GM21825 (cell line): Measurements from ENCODE around the gene CLASP1.

ENCODE experiments used
- ATAC-seq: cut with Tn5 transposase; IDR thresholded peaks from one replicate; pipeline ENCODE4 v1.9.1; 2021; ENCODE audit warnings: mild to moderate bottlenecking, moderate library complexity; ENCODE audit not compliant: unreplicated experiment

CLASP1 gene

DNA sequence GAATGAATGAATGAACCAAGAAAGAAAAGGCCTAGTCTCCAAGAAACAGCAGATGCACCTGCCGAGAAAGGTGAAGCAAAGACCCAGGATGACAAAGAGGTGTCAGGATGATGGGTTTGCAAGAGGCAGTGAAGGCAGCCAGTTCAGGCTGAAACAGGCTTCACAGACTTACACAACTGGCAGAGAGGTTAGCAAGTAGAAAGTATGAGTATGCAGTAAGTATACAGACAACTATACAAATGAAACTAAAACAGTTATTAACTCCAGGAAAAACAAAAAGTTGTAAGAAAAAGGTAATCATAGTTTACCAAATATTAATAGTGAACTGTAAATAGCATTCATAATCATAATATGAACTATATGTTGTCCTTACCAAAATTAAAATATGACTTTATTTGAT, 138.4 kb downstream of the CLASP1 start:
- ATAC-seq: no peak

DNA sequence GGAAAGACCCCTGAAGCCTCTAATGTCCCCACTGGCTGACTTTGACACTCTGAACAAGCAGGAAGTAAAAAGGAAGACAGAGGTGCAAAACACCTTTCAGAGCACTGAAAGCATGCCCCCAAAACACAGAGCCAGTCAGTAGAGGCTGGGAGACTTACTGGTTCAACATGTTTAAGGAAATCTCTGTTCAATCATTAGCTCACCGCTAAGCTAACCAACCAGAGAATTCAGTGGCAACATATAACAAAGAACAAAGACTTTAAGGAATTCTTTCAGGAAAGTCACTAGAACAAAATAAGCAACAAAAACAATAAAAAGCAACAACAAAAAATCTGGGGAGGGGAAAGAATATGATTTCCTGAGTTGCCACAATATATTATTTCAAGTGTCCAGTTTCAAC, 142.6 kb downstream of the CLASP1 start:
- no peak for ATAC-seq

DNA sequence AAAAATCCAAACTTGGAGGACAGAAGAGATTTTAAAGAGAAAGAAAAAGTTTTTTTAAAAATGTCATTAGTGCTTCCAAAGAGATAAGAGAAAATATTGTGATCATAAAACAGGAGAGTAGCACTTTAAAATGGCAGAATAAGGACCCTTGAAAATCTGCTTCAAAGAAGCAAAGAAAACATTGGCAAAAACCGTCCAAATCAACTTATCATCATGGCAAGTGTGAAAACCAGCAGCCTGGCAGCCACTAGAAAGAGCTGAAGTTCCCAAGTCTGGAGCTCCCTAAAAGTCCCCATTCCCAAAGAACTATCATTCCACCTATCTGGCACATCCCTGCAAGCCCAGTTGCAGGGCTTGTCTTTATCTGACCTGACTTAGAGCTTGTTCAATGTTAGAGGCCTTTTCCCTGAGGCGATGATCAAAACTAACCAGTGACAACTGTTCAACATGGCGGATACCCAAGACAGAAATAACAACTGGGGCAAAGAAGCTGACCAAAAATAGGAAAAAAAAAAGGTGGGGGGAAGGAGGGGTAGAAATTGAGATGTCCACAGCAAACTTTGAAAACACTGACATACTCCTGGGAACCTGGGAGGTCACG, 143.2 kb downstream of the CLASP1 start:
- ATAC-seq: no peak

DNA sequence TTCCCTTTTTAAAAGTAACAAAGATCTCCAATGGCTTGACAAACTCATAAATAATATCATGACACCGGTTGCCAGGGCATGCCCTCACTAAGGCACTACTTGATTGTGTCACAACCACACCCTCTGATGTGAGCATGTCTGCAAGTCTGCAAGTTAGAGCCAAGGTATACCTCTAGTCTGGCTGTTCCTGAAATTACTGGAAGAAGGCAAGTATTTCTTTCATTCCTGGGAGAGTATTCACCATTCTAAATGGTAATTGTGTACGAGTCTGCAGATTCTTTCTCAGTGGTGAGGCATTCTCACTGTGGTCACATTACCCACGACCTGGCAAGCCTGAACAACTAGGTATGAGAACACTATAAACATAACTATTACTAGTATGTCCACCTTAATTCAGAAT, 144.3 kb downstream of the CLASP1 start:
- ATAC-seq: no peak

DNA sequence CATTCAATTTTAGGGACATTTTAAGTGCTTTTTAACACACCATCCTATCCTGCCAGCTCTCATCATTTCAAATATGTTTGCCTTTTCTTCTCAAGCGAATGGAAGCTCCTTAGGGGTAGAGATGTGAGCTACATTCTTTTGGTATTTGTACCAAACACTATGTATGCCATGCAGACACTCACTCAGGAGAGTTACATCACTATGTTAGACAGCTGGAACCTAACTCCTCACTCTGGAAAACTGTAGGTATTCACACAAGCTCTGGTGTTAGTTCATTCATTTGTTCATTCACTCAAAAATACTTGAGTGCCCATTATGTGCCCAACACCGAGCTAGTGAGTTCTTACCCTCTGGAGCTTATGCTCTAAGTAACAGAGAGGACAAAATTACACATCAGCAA, 144.9 kb downstream of the CLASP1 start:
- no peak for ATAC-seq

DNA sequence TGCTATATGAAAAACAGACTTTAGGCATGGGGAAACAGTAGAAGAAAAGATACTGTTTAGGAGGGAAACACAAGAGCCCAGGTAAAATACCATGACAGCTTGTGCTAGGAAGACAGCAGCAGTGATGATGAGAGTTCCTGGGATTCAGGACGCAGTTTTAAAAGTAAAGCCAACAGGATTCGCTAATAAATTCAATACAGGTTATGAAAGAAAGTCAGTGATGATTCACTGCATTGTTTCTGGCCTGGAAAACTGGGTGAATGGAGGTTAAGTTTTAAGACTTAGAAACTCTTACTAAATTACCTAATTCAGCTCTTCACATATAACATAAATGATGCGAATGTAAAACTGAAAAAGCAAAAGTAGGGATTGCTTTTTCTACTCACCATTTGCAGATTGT, 146.5 kb downstream of the CLASP1 start:
- ATAC-seq: no peak

DNA sequence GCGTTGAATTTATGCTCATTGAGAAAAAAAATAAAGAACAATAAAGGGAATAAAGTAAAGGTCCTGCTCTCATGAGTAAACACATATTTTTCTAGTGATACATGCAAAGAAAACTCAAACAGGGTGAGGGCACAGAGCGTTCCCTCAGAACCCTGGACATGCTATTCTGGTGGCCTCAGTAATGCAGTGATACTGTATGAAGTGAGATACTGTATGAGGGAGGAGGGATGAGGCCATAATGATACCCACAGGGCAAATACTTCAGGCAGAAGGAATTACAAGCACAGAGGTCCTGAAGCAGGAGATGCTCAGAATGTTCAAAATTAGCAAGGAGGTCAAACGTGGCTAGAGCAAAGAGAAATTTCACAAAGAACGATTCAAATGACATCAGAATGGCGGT, 147.0 kb downstream of the CLASP1 start:
- ATAC-seq: no peak

DNA sequence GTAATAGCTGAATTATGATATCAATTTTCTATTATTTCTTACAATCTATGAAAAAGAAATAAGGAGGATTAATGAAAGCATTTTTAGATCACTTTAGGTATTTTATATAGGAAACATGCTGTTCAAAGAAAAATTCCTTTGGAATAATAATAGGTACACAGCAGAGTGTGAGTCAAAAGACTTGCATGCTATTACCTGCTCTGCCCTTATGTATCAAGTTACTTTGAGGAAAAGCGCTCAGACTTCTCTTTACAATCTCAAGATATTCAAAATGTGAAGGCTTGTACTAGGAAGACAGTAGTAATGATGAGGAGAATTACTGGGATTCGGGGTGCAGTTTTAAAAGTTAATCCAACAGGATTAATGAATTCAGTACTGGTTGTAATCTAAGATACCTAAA, 147.7 kb downstream of the CLASP1 start:
- no peak for ATAC-seq

DNA sequence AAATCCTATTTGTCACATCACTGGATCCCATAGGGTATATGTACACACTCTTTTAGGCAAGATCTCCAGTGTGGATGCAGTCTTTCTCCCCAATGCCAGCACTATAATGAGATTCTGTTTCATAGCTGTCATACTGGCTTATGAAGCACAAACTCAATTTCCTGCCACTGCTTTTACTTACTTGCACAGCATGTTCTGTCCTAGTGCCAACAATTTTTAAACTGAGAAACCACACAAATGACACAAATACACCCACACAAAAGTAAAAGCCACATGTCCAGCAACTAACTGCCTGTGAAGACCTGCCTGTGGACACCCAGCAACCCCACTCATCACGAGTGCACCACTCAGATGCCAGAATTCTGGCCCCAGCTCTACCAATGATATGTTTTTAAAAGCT, 148.2 kb downstream of the CLASP1 start:
- ATAC-seq: no peak

DNA sequence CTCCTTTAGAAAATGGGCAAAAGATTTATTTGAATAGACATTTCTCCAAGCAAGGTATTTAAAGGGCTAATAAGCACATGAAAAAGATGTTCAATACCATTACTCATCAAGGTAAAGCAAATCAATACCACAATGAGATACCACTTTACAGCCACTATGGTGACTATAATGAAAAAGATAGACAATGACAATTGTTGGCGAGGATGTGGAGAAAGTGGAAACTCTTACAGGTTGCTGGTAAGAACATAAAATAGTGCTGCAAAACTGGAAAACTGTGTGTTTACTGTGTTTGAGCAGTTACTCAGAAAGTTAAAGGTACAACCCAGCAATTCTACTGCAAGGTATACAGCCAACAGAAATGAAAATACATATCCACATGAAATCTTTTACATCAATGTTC, 150.5 kb downstream of the CLASP1 start:
- ATAC-seq: no peak

DNA sequence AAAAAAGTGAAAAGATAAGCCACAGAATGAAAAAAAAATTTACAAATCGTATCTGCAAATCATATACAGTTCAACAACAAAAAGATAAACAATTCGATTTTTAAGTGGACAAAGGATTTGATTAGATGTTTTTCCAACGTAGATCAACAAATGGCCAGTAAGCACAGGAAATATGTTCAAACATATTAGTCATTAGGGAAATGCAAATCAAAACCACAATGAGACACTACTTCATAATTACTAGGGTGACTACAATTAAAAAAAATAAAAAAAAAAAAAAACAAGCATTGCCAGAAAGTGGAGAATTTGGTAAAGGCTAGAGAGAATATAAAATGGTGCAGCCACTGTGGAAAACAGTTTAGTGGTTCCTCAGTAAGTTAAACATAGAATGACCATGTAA, 156.9 kb downstream of the CLASP1 start:
- ATAC-seq: no peak

DNA sequence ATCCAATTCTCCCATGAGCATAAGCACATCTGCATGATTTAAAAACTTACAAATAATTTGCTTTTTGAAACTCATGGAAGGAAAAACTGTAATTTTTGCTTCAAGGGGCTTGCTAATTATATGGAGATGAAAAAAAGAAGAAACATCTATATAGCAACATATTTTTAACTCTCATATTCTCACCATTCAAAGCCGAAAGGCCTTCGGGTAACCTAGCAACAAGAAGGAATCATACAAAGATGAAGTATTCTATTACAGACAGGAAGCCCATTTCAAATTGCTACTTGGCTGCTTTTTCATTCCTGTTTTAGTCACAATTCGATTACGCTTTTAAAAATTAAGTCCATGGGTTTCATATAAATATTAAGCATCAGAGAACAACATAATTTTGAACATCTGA, 157.7 kb downstream of the CLASP1 start:
- no peak for ATAC-seq

DNA sequence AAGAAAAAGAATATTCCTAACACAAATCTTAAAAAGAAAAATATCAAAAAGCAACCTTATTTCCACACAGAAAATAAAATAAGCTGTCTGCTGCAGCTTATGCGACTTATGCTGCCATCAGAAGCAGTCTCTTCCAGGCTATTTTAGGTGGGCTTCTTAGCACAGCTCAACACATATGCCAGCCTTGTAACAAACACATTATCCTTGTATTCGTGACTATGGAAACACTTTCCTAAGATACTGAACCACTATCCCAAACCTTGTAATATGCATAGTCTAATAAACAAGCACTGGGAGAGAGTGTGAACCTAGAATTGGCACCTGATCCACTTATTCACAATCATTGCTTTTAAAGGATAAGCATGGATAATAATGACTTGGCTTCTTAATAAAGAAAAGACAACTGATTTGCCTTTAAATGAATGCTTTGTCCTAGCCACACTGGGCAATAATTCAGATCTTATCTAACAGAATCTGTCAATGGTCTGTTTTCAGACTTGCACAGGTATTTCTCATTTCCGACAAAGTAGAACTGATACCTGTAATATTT, 158.6 kb downstream of the CLASP1 start:
- no peak for ATAC-seq

DNA sequence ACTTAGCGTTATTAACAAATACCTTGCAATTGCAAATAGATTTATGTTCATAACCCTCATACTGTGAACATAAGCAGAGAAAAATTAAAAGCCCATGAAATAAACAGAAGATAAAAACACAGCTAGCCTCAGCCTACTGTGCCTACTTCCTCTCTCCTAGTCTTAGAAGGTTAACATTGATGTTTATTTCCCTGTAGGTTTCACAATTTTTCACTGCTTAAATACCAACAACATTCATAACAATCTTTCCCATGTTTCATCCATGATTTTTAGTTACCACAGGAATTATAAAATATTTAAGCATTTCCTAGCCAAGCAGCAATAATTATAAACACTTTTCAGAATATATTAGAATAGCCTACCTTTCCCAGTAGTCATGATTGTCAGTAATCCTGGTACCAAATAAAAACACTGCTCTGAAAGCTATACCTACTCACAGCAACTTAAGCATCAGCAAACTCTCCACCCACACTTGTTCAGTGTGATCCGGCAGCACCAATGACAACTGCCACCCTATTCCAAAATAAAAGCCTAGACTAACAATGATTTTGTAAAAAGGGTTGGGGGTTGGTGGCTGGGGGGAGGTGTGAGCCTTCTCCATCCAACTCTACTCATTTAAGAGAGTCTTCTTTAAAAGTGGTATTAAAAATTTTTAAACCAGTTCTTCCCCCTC, 159.2 kb downstream of the CLASP1 start:
- ATAC-seq: no peak

DNA sequence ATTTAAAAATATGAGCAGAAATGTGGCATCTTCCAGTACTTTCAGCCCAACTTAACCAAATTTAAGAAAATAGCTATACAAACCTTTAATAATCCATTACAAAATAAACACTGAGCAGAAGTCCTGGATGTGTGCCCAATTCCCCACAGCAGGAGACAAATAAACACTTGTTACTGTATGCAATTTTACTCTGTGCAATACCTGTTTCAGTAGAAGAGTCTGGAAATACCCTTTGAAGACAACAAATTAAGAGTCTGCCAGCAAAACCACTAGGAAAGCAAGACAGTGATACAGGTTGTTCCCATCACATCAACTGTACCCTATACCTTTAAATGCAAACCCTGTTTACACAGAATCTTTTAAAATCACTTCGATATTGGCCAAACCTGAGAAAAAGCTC, 160.0 kb downstream of the CLASP1 start:
- ATAC-seq: no peak

DNA sequence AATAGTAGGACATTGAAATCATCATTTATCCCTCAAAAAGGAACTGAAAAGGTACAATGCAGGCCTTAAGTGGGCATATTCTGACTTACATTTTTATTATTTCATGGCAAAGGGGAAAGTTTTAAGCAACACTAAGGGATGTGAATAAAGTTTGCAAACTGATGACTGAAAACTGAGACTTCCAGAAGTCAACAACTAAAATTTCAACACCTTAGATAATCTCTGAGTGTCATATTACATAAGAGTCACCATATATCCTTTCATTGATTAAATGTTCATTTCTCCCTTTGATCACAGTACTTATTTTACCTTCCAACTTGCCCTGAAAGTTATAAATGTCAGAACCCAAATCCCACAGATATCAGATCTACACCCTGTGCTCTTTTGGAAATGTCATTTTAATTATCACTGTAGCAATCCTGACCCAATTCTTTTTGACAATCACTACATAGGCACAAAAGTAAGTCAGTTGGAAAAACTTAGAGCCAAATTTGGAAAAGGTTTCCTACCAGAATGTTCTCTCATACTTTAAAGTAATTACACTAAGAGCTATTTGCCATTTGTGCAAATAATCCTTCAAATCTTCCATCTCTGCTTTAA, 163.0 kb downstream of the CLASP1 start:
- no peak for ATAC-seq

DNA sequence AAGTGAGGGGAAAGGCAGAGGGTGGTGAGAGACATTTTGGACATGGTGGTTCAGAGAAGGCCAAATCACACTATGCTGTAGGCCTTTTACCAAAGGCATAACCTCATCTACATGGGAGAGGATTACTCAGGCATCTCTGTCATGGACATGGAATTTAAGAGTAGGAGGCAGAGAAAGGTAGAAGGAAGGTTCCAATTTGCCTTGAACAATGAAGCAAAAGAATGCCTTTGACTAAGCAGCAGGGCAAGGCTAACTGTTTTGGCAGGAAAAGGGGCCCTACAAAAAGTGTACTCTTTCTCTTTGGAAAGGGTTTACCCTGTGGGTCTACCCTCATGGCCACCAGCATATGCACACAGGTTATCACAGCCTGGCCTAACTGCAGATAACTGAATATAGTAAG, 164.2 kb downstream of the CLASP1 start:
- no peak for ATAC-seq

DNA sequence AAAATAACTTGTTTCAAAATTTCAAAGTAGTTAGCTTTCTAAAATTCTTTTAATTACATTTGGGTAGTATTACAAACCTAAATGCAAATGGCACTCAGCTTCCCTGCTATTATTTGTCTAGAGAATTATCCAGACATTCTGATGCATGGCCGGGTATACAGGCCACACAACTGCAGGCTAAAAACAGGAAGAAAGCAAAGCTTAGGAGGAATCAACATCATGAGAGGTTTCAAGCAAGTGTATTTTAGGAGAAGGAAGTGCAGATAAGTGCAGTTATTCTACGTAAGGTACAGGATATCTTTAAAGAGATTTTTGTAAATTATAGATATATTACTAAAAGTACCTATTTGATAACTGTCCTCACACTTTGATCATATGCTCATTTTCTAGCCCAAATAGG, 165.4 kb downstream of the CLASP1 start:
- ATAC-seq: no peak

DNA sequence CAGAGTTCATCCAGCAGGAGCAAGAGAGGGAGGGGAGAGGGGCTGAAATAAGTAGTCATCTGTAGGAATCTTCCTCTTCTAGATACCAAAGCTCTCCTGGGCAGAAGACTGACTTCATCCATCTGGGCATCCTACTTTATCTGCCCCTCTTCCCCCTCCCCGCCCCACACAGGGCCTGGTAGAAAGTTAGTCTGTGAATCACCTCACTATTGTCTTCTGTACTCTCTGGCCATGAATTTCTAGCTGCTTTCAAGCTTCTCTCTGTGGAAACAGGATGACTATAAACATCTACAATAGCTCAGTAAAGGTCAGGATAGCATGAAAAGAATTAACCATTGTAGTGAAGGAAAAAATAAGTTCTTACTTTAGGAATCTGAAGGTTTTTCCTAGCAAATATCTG, 166.2 kb downstream of the CLASP1 start:
- ATAC-seq: no peak

DNA sequence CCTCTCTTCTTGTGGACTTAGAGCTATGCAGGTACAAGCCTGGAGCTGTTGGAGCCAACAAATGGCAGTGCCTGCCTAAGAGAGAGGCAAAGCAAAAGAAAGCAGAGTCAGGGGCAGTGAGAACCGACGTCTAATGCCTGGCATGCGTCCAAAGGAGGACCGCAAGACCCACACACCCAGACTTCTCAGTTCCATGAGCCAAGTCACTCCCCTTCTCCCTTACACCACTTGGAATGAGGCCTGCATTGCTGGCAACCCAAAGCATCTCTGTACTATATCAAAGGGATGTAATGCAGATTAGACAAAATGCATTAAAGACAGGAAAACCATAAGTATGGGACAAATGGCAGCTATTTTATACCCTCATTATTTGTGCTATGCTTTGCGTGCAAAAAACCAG, 168.4 kb downstream of the CLASP1 start:
- no peak for ATAC-seq

DNA sequence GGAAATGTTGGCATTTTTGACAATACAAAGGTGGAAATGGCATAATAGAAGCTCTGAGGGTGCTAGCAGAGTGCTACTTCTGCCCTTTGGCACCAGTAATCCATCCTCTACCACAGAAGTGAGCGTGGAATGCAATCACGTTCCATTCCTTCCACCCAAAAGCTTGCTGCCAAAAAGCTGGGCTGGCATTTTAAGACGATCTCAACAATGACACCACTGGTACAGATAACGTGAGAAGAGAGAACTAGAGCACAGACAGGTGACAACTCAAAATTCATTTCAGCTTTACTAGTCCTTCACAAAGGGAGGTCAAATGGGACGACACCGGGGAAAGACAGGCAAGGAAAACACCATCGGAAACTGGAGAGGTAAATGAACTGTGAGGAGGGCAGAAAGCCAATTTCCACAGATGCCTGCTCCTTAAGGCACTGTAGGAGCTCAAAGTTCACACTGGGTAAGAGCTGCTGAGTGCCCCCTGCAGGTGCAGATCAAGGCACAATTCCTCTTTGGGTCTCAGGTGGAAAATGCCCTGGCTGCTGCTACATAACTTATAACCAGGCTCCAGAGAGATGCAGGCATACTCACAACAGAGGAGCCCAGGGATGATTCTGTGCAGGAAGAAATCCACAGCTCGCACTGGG, 169.3 kb downstream of the CLASP1 start:
- no peak for ATAC-seq
